ENCODE data around the gene DDX51. TPM values are rescaled to one million over a fixed set of nuclear protein-coding genes. Genes with fewer than 3 reads are reported as not detected.

The DDX51 gene
- total RNA-seq, 1 experiment from 2014 or later = 29.3 TPM

DNA sequence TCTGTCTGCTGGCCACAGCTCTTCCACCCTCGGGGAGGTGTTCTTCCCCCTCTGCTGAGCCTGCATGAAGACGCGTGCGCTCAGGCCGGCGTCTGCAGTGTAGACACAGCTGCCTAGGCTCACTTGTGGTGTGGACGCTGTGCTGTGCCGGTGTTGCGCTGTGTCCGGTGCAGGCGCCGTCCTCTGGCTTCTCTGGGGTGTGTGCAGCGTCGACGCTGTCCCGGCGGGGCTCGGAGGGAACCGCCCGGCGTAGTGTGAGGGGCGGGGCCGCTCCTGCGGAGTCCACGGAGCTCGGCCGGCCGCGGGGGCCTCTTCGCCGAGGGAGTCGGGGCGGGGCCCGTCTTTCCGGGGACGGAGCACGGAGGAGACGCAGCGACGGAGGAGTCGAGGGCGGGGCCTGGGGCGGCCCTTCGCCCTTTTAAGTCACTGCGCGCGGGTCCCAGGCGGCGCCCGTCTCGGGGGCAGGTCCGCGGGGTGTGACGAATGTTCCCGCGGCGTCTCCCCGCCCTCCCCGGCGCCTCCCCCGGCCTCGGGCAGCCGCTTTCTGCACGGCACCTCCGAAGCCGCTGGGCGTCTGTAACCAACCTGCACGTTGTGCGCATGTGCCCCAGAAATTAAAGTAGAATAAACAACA is 45.4 kb upstream of the DDX51 start:
- TF ChIP-seq, protein P1, sequence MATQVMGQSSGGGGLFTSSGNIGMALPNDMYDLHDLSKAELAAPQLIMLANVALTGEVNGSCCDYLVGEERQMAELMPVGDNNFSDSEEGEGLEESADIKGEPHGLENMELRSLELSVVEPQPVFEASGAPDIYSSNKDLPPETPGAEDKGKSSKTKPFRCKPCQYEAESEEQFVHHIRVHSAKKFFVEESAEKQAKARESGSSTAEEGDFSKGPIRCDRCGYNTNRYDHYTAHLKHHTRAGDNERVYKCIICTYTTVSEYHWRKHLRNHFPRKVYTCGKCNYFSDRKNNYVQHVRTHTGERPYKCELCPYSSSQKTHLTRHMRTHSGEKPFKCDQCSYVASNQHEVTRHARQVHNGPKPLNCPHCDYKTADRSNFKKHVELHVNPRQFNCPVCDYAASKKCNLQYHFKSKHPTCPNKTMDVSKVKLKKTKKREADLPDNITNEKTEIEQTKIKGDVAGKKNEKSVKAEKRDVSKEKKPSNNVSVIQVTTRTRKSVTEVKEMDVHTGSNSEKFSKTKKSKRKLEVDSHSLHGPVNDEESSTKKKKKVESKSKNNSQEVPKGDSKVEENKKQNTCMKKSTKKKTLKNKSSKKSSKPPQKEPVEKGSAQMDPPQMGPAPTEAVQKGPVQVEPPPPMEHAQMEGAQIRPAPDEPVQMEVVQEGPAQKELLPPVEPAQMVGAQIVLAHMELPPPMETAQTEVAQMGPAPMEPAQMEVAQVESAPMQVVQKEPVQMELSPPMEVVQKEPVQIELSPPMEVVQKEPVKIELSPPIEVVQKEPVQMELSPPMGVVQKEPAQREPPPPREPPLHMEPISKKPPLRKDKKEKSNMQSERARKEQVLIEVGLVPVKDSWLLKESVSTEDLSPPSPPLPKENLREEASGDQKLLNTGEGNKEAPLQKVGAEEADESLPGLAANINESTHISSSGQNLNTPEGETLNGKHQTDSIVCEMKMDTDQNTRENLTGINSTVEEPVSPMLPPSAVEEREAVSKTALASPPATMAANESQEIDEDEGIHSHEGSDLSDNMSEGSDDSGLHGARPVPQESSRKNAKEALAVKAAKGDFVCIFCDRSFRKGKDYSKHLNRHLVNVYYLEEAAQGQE (IDR thresholded peaks at IDR 0.05; ENCODE audit: insufficient read depth in 1 of 2, low read depth in 2 of 2, low read length in 1 of 2) = no peak
- peak; percentile 76 for TF ChIP-seq TCF7L2 (IDR thresholded peaks at IDR 0.05; ENCODE audit: low read depth, low read length)
- TF ChIP-seq SIN3A (IDR thresholded peaks at IDR 0.05; ENCODE audit: borderline replicate concordance, insufficient read depth, low read depth, low read length) = 0 out of 2 replicates have a peak, but pooled peaks have one; percentile 27
- no peak for TF ChIP-seq POLR2AphosphoS5 (IDR thresholded peaks at IDR 0.05; ENCODE audit: low read depth, low read length)
- TF ChIP-seq, protein P2, sequence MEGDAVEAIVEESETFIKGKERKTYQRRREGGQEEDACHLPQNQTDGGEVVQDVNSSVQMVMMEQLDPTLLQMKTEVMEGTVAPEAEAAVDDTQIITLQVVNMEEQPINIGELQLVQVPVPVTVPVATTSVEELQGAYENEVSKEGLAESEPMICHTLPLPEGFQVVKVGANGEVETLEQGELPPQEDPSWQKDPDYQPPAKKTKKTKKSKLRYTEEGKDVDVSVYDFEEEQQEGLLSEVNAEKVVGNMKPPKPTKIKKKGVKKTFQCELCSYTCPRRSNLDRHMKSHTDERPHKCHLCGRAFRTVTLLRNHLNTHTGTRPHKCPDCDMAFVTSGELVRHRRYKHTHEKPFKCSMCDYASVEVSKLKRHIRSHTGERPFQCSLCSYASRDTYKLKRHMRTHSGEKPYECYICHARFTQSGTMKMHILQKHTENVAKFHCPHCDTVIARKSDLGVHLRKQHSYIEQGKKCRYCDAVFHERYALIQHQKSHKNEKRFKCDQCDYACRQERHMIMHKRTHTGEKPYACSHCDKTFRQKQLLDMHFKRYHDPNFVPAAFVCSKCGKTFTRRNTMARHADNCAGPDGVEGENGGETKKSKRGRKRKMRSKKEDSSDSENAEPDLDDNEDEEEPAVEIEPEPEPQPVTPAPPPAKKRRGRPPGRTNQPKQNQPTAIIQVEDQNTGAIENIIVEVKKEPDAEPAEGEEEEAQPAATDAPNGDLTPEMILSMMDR (IDR thresholded peaks at IDR 0.05) = no peak
- ATAC-seq (peak; percentile 95), DNase-seq (ENCODE audit: low read depth, low spot score) (peak; percentile 27)
- POLR2A ChIA-PET = interaction anchor here (0.6 kb wide), 2 partner anchors 28 to 182 kb away, joined by 3 to 4 read pairs; no protein-coding TSS in a partner anchor
- peaks cover 6% of the 10 kb centered on the region for H3K4me1 ChIP-seq (ENCODE audit: control insufficient read depth, insufficient read depth, low read length)
- 0 out of 2 replicates have a peak, but pooled peaks cover 3% of the 10 kb centered on the region for H3K9me3 ChIP-seq (ENCODE audit: control insufficient read depth, insufficient read depth, low read depth, low read length)
- in situ Hi-C loops (cut with HindIII; ENCODE audit: low pct_unique_long_range_greater_than_20kb, low sequenced_read_pairs) = no loop called here
- no peaks in the 10 kb centered on the region for H3K36me3 ChIP-seq (ENCODE audit: control insufficient read depth, insufficient read depth, low read length)
- H3K27ac ChIP-seq (ENCODE audit: low read length) = peak overlapping the region; percentile 65
- CTCF ChIA-PET = interaction anchor here (0.6 kb wide), 1 partner anchor 47 kb away, joined by 5 read pairs; no protein-coding TSS in a partner anchor
- no peaks in the 10 kb centered on the region for H3K27me3 ChIP-seq (ENCODE audit: control insufficient read depth, insufficient read depth, low read length)
- BruUV-seq (replicated peaks) = no TSS peak
- peak overlapping the region; percentile 58 to 74 for H3K4me3 ChIP-seq (ENCODE audit: low read depth in 2 of 2, low read length in 2 of 2)
- intact Hi-C loops (cut with micrococcal nuclease; ENCODE audit: unreplicated experiment) = no loop called here

DNA sequence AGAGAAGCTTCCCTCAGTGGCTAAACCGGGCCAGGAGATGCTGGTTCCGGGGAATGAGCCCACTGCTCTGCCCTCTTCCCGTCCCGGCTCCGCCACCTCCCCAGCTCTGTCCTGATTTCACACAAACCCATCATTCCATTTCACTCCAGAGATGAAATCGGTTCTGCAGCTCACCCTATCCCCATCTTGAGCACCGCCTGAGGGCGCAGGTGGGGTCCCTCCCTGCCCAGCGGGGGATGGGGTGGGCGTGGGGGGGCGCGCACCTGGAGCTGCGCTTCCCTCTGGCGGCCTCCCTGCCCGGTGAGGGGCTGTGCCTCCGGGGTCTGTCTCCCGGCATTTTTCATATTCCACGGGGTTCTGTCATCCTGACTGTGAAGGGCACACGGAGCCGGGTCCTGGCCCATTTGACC is 44.8 kb upstream of the DDX51 start:
- H3K9me3 ChIP-seq (ENCODE audit: control insufficient read depth, insufficient read depth, low read depth, low read length) = 0 out of 2 replicates have a peak, but pooled peaks cover 3% of the 10 kb centered on the region
- ChIA-PET POLR2A (interaction anchor here (0.6 kb wide), 1 partner anchor 28 kb away, joined by 4 read pairs; no protein-coding TSS in a partner anchor), CTCF (no interaction called here)
- H3K4me3 ChIP-seq (ENCODE audit: low read depth in 2 of 2, low read length in 2 of 2) = peak overlapping the region; percentile 58 to 74
- in situ Hi-C loops (cut with HindIII; ENCODE audit: low pct_unique_long_range_greater_than_20kb, low sequenced_read_pairs) (no loop called here), intact Hi-C loops (cut with micrococcal nuclease; ENCODE audit: unreplicated experiment) (no loop called here)
- no TSS peak for BruUV-seq (replicated peaks)
- DNase-seq (ENCODE audit: low read depth, low spot score) (no peak), ATAC-seq (no peak)
- H3K27ac ChIP-seq (ENCODE audit: low read length) = 0 out of 2 replicates have a peak overlapping the region, but pooled peaks have one; percentile 65
- no peaks in the 10 kb centered on the region for H3K36me3 ChIP-seq (ENCODE audit: control insufficient read depth, insufficient read depth, low read length)
- peaks cover 4% of the 10 kb centered on the region; the same call in 1 of the 2 replicates for H3K27me3 ChIP-seq (ENCODE audit: control insufficient read depth, insufficient read depth, low read length)
- H3K4me1 ChIP-seq (ENCODE audit: control insufficient read depth, insufficient read depth, low read length) = peaks cover 6% of the 10 kb centered on the region
- TF ChIP-seq, protein P1 (IDR thresholded peaks at IDR 0.05; ENCODE audit: insufficient read depth in 1 of 2, low read depth in 2 of 2, low read length in 1 of 2) = no peak
- TF ChIP-seq, protein P2 (IDR thresholded peaks at IDR 0.05) = no peak; the same call in 1 of the 2 replicates
- TF ChIP-seq TCF7L2 (IDR thresholded peaks at IDR 0.05; ENCODE audit: low read depth, low read length) = no peak

Measured in Panc1 (cell line).